Calu3 (cell line): ENCODE results near the gene PHF19. TPM values are rescaled to one million over a fixed set of nuclear protein-coding genes. Genes with fewer than 3 reads are reported as not detected.

Source experiments
- BruUV-seq: library from RNA; stranded (reverse); fragments of 400-500 nt; replicated peaks from 2 replicates; lab custom pipeline; 2021; lab: Mats Ljungman, UMichigan
- CTCF ChIA-PET: fragments of 300-600 bp; sonication (Branson Sonifier 250); formaldehyde crosslinking; loops from one replicate; lab custom pipeline; 2022; ENCODE audit warnings: antibody characterized with exemption; lab: Charles Lee
- DNase-seq: peaks from one replicate; pipeline ENCODE4 v3.0.0; 2022
- H3K27ac Mint-ChIP-seq: one replicate; pipeline ENCODE4 v1.8.0; 2022; ENCODE audit warnings: mixed read lengths; ENCODE audit not compliant: unreplicated experiment
- H3K27me3 Mint-ChIP-seq: one replicate; pipeline ENCODE4 v1.8.0; 2022; ENCODE audit warnings: mixed read lengths; ENCODE audit not compliant: unreplicated experiment
- H3K36me3 Mint-ChIP-seq: one replicate; pipeline ENCODE4 v1.8.0; 2022; ENCODE audit warnings: mild to moderate bottlenecking, moderate library complexity, mixed read lengths; ENCODE audit not compliant: insufficient read depth, unreplicated experiment
- H3K4me1 Mint-ChIP-seq: one replicate; pipeline ENCODE4 v1.8.0; 2022; ENCODE audit warnings: mild to moderate bottlenecking, low read depth, mixed read lengths; ENCODE audit not compliant: unreplicated experiment
- H3K4me3 Mint-ChIP-seq: one replicate; pipeline ENCODE4 v1.8.0; 2022; ENCODE audit warnings: mild to moderate bottlenecking, low read depth, moderate library complexity, mixed read lengths; ENCODE audit not compliant: unreplicated experiment
- H3K9me3 Mint-ChIP-seq: one replicate; pipeline ENCODE4 v1.8.0; 2022; ENCODE audit warnings: low read depth, mixed read lengths; ENCODE audit not compliant: unreplicated experiment
- CTCF ChIP-seq: fragments of 200-600 bp; IDR thresholded peaks from one replicate; pipeline ENCODE4 v1.8.0; 2022; ENCODE audit warnings: antibody characterized with exemption; ENCODE audit not compliant: unreplicated experiment
- intact Hi-C: fragments of 100-400 bp; cut with micrococcal nuclease; formaldehyde crosslinking; loops from one replicate; pipeline ENCODE4 v1.10.0; 2022; ENCODE audit not compliant: unreplicated experiment
- total RNA-seq: library from RNA; stranded (reverse); gene quantifications from 2 replicates; pipeline ENCODE4 v1.2.3, GENCODE V29; 2022

PHF19 gene
- total RNA-seq, 1 experiment from 2014 or later: 44.5 TPM

- no peak for TF ChIP-seq CTCF
- Mint-ChIP-seq H3K27me3 (no peaks in the 10 kb centered on the region), H3K9me3 (no peaks in the 10 kb centered on the region), H3K4me3 (no peak overlapping the region), H3K27ac (no peak overlapping the region), H3K4me1 (no peaks in the 10 kb centered on the region), H3K36me3 (no peaks in the 10 kb centered on the region)
- DNase-seq: no peak
- intact Hi-C loops: no loop called here
- BruUV-seq: no TSS peak
- CTCF ChIA-PET: interaction anchor here (0.6 to 0.7 kb wide), 4 partner anchors 36 to 164 kb away, joined by 3 to 8 read pairs (median 4); no protein-coding TSS in a partner anchor
These were observed 43.1 kb upstream of the PHF19 start for GRCh38 chr9:120919843-120920805.

- CTCF ChIA-PET: interaction anchor here (0.6 kb wide), 1 partner anchor 149 kb away, joined by 3 read pairs; no protein-coding TSS in a partner anchor
- Mint-ChIP-seq H3K27ac (no peak overlapping the region), H3K4me3 (no peak overlapping the region), H3K9me3 (no peaks in the 10 kb centered on the region), H3K27me3 (no peaks in the 10 kb centered on the region), H3K36me3 (no peaks in the 10 kb centered on the region), H3K4me1 (no peaks in the 10 kb centered on the region)
- BruUV-seq: no TSS peak
- TF ChIP-seq CTCF: no peak
- intact Hi-C loops: no loop called here
- no peak for DNase-seq
These were observed 42.2 kb upstream of the PHF19 start for GRCh38 chr9:120918931-120919842.

- Mint-ChIP-seq H3K4me1 (no peaks in the 10 kb centered on the region), H3K9me3 (no peaks in the 10 kb centered on the region), H3K27me3 (no peaks in the 10 kb centered on the region), H3K27ac (no peak overlapping the region), H3K4me3 (no peak overlapping the region), H3K36me3 (no peaks in the 10 kb centered on the region)
- DNase-seq: no peak
- no peak for TF ChIP-seq CTCF
- CTCF ChIA-PET: no interaction called here
- no TSS peak for BruUV-seq
- intact Hi-C loops: no loop called here
These were observed 41.2 kb upstream of the PHF19 start for GRCh38 chr9:120917929-120918762.
